ENCODE results near the gene TTLL1. TPM values are rescaled to one million over a fixed set of nuclear protein-coding genes. Genes with fewer than 3 reads are reported as not detected.

Gene TTLL1
- total and polyA plus RNA-seq, 2 of the 4 experiments (the other 2 are of a cell fraction) = 10.8 to 13.2 TPM

DNA sequence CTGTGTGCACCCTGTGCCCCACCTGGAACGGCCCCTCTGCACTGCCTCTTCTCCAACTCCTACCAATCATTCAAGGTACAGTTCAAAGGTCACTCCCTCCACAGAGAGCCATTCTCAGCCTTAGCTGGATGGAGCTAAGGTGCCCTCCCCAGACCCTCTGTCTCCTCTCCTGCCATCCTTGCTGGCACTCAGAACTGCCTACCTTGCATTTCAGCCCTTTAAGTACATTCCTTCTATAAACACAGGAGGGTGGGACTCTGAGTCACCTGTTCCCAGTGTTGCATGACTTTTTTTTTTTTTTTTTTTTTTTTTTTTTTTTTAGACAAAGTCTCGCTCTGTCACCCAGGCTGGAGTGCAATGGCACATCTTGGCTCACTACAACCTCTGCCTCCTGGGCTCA, 8.6 kb downstream of the TTLL1 start:
- H4K5ac ChIP-seq (ENCODE audit: low read depth, low read length) = no peak overlapping the region
- H3K18ac ChIP-seq (ENCODE audit: low read depth, low read length) = no peak overlapping the region
- BruUV-seq (replicated peaks) = no TSS peak
- no peaks in the 10 kb centered on the region for H3K79me1 ChIP-seq (ENCODE audit: low read depth in 1 of 2, low read length in 2 of 2)
- no peak overlapping the region for H2AK5ac ChIP-seq (ENCODE audit: low read depth, low read length)
- H4K8ac ChIP-seq (ENCODE audit: low read depth in 2 of 2, low read length in 2 of 2) = no peak overlapping the region
- no peaks in the 10 kb centered on the region for H3K36me3 ChIP-seq (ENCODE audit: control insufficient read depth, insufficient read depth, low read length)
- CTCF ChIA-PET = no interaction called here
- H3K56ac ChIP-seq (ENCODE audit: extremely low read depth, insufficient read depth, low read length) = no peak overlapping the region
- no peak overlapping the region for H3K4ac ChIP-seq (ENCODE audit: low read depth, low read length)
- H4K91ac ChIP-seq (ENCODE audit: insufficient read depth, low read depth, low read length) = no peak overlapping the region
- H4K20me1 ChIP-seq (ENCODE audit: insufficient read depth, low read length) = peaks cover 3% of the 10 kb centered on the region; the same call in 1 of the 2 replicates
- POLR2A ChIA-PET (ENCODE audit: unreplicated experiment) = no interaction called here
- TF ChIP-seq RFX5 (IDR thresholded peaks at IDR 0.05; ENCODE audit: low read depth, low read length) (no peak), MAFK (IDR thresholded peaks at IDR 0.05; ENCODE audit: low read depth, low read length) (peak; percentile 64), RCOR1 (IDR thresholded peaks at IDR 0.05; ENCODE audit: insufficient replicate concordance, low read length) (no peak)
- H3K9me1 ChIP-seq (ENCODE audit: insufficient read depth, low read length) = peaks cover 3% of the 10 kb centered on the region; the same call in 1 of the 2 replicates
- H3K4me1 ChIP-seq (ENCODE audit: control insufficient read depth, insufficient read depth, low read length) = no peaks in the 10 kb centered on the region
- no peak for ATAC-seq (ENCODE audit: low read depth)
- 60% methylated on average over 1 of the region's 2 CpGs; no CpG with 5 or more reads in 1 of the 2 experiments for WGBS, 2 experiments (ENCODE audit: extremely low coverage in 2 of 2, insufficient read length in 1 of 2)
- H3K14ac ChIP-seq (replicated peaks; ENCODE audit: low read depth, low read length) = no peak overlapping the region
- H2BK15ac ChIP-seq (ENCODE audit: low read depth, low read length) = no peak overlapping the region
- no peak overlapping the region for H3K27ac ChIP-seq (ENCODE audit: insufficient read depth, low read length)
- H2BK20ac ChIP-seq (ENCODE audit: low read depth, low read length) = no peak overlapping the region
- no peak overlapping the region for H2BK120ac ChIP-seq (ENCODE audit: low read depth, low read length)
- H3K27me3 ChIP-seq (ENCODE audit: control insufficient read depth, insufficient read depth, low read length) = no peaks in the 10 kb centered on the region
- H3K4me2 ChIP-seq (ENCODE audit: low read depth, low read length) = no peak overlapping the region
- no peak overlapping the region for H2AK9ac ChIP-seq (replicated peaks; ENCODE audit: low read depth, low read length, poor library complexity)
- DNase-seq = no peak
- no peak overlapping the region for H2AFZ ChIP-seq (replicated peaks; ENCODE audit: low read length, poor library complexity)
- H2BK5ac ChIP-seq (ENCODE audit: low read depth, low read length, poor library complexity, severe bottlenecking) = no peak overlapping the region
- no peak overlapping the region for H3K4me3 ChIP-seq (ENCODE audit: insufficient read depth, low read depth, low read length)
- in situ Hi-C loops (cut with MboI; ENCODE audit: low sequenced_read_pairs) = no loop called here
- intact Hi-C loops (cut with micrococcal nuclease) = no loop called here
- no peaks in the 10 kb centered on the region for H3K9me3 ChIP-seq (ENCODE audit: control insufficient read depth, insufficient read depth, low read length)
- dilution Hi-C loops (cut with HindIII; ENCODE audit: low sequenced_read_pairs, unreplicated experiment) = no loop called here
- no peak overlapping the region for H3K9ac ChIP-seq (ENCODE audit: low read depth, low read length)
- no peak overlapping the region for H3K23ac ChIP-seq (ENCODE audit: low read depth, low read length)
